C4-2B (cell line): ENCODE data around the gene KLHL25.

Experiments
- ZFX ChIP-seq: fragments of 450-650 bp; IDR thresholded peaks from 2 replicates; pipeline ENCODE4 v1.6.1; 2017
- TF ChIP-seq, protein P1 (sequence below): fragments of 450-650 bp; conservative IDR thresholded peaks from 2 replicates; pipeline ENCODE4 v1.5.1; 2017; ENCODE audit warnings: mild to moderate bottlenecking

DNA sequence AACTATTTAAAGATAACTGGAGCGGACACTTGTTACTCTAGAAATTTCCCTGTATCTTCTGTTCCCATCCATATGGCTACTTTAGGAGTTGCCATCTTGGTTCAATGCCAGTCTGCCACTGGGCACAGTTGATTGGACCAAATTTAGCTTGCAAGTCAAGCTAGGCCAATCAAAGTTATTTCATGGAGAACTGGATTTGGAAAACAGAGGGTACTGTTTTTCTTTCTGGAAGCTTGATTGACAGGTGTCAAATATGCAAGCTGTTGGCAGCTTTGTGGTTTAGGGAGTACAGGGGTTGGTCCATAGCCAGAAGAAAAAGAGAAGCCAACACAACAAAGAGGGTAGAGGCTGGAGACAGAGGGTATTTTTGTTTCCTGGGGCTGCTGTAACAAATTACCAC, 33.4 kb upstream of the KLHL25 start:
- TF ChIP-seq, protein P1, sequence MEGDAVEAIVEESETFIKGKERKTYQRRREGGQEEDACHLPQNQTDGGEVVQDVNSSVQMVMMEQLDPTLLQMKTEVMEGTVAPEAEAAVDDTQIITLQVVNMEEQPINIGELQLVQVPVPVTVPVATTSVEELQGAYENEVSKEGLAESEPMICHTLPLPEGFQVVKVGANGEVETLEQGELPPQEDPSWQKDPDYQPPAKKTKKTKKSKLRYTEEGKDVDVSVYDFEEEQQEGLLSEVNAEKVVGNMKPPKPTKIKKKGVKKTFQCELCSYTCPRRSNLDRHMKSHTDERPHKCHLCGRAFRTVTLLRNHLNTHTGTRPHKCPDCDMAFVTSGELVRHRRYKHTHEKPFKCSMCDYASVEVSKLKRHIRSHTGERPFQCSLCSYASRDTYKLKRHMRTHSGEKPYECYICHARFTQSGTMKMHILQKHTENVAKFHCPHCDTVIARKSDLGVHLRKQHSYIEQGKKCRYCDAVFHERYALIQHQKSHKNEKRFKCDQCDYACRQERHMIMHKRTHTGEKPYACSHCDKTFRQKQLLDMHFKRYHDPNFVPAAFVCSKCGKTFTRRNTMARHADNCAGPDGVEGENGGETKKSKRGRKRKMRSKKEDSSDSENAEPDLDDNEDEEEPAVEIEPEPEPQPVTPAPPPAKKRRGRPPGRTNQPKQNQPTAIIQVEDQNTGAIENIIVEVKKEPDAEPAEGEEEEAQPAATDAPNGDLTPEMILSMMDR, result no peak
- TF ChIP-seq ZFX, result no peak
